WTC11 (cell line): Measurements from ENCODE around the gene EPO.

ENCODE experiments used
- SP1 ChIP-seq: sonication (generic); formaldehyde crosslinking; conservative IDR thresholded peaks from 2 replicates; pipeline ENCODE4 v1.8.1; 2022; ENCODE audit warnings: missing genetic modification reagents
- TEAD4 ChIP-seq: sonication (generic); formaldehyde crosslinking; IDR thresholded peaks from 2 replicates; pipeline ENCODE4 v1.8.0; 2022; ENCODE audit warnings: mild to moderate bottlenecking, missing genetic modification reagents
- TF ChIP-seq, protein P1 (sequence below): fragments of 200-600 bp; IDR thresholded peaks from 2 replicates; pipeline ENCODE4 v1.8.0; 2022; ENCODE audit warnings: antibody characterized with exemption
- TF ChIP-seq, protein P2 (sequence below): sonication (generic); formaldehyde crosslinking; IDR thresholded peaks from 2 replicates; pipeline ENCODE4 v1.8.1; 2023; ENCODE audit warnings: mild to moderate bottlenecking, missing genetic modification reagents, moderate library complexity

DNA sequence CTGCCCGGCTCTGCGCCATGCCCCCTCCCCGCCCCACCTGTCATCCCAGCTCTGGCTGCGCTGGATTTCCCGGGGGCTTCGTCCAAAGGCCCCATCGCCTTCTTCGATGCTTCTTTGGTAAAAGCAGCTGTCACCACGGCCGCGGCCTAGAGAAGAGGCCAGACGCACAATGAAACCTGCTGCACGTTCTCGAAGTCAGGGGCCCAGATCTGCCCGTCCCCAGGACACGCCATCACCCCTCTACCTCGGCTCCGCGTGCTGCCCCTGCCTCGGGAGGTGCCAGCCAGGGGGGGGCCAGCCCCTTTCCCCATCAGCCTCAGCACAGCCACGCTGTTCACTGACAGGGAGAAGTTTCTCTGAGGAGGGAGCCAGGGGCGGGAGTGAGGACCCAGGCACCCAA, 33.0 kb upstream of the EPO start:
- TF ChIP-seq, protein P1, sequence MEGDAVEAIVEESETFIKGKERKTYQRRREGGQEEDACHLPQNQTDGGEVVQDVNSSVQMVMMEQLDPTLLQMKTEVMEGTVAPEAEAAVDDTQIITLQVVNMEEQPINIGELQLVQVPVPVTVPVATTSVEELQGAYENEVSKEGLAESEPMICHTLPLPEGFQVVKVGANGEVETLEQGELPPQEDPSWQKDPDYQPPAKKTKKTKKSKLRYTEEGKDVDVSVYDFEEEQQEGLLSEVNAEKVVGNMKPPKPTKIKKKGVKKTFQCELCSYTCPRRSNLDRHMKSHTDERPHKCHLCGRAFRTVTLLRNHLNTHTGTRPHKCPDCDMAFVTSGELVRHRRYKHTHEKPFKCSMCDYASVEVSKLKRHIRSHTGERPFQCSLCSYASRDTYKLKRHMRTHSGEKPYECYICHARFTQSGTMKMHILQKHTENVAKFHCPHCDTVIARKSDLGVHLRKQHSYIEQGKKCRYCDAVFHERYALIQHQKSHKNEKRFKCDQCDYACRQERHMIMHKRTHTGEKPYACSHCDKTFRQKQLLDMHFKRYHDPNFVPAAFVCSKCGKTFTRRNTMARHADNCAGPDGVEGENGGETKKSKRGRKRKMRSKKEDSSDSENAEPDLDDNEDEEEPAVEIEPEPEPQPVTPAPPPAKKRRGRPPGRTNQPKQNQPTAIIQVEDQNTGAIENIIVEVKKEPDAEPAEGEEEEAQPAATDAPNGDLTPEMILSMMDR, result no peak
- TF ChIP-seq SP1 (CRISPR knock-in tag), result no peak
- TF ChIP-seq, protein P2, sequence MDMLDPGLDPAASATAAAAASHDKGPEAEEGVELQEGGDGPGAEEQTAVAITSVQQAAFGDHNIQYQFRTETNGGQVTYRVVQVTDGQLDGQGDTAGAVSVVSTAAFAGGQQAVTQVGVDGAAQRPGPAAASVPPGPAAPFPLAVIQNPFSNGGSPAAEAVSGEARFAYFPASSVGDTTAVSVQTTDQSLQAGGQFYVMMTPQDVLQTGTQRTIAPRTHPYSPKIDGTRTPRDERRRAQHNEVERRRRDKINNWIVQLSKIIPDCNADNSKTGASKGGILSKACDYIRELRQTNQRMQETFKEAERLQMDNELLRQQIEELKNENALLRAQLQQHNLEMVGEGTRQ, result no peak
- TF ChIP-seq TEAD4, result no peak
